Measurements from ENCODE around the gene CLCNKA.

- TF ChIP-seq CTCF (IDR thresholded peaks at IDR 0.05) (no peak), POLR2A (IDR thresholded peaks at IDR 0.05) (no peak)
These were observed 32.7 kb upstream of the CLCNKA start for GRCh38 chr1:15988856-15989736.
